GM12801 (cell line): Measurements from ENCODE around the gene SERP2.

ENCODE experiments used
- CTCF ChIP-seq: IDR thresholded peaks from one replicate; pipeline ENCODE4 v1.5.1; 2011; ENCODE audit warnings: control low read depth; ENCODE audit not compliant: insufficient read length; ENCODE audit errors: extremely low read depth

Gene SERP2

GRCh38 chr13:44350775-44351504 is 22.7 kb upstream of the SERP2 start:
- no peak for TF ChIP-seq CTCF

GRCh38 chr13:44351505-44351854 is 22.1 kb upstream of the SERP2 start:
- TF ChIP-seq CTCF: no peak

GRCh38 chr13:44352202-44352601 is 21.4 kb upstream of the SERP2 start:
- TF ChIP-seq CTCF: no peak

GRCh38 chr13:44352671-44353070 is 21.0 kb upstream of the SERP2 start:
- no peak for TF ChIP-seq CTCF

- no peak for TF ChIP-seq CTCF
Measured at GRCh38 chr13:44354331-44354730, 19.3 kb upstream of the SERP2 start.

- TF ChIP-seq CTCF: no peak
Measured at GRCh38 chr13:44354884-44355283, 18.7 kb upstream of the SERP2 start.

- TF ChIP-seq CTCF: no peak
Measured at GRCh38 chr13:44355621-44356020, 18.0 kb upstream of the SERP2 start.
